Measurements from ENCODE around the gene TBCK.

The TBCK gene

DNA sequence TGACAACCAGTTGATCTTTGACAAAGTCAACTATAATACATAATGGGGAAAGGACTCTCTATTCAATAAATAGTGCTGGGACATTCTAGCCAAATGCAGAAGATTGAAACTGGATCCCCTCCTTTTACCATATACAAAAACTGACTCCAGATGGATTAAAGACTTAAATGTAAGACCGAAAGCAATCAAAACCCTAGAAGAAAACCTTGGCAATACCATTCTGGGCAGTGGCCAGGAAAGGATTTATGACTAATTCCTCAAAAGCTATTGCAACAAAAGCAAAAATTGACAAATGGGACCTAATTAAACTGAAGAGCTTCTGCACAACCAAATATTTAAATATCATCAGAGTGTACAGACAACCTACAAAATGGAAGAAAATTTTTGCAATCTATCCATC is 235.6 kb downstream of the TBCK start:
- Histone ChIP-seq H3K4me3 (ENCODE audit: low read length) (no peak overlapping the region), H3K9me2 (replicated peaks; ENCODE audit: insufficient read depth, low read length) (no peaks in the 10 kb centered on the region), H3K27me3 (replicated peaks; ENCODE audit: insufficient read depth, low read length) (no peaks in the 10 kb centered on the region), H3F3A (ENCODE audit: insufficient read depth, low read length) (no peaks in the 10 kb centered on the region), H3K9ac (ENCODE audit: low read length) (no peak overlapping the region), H3K79me2 (ENCODE audit: low read length) (no peaks in the 10 kb centered on the region), H3K36me3 (replicated peaks; ENCODE audit: insufficient read depth, low read length) (no peaks in the 10 kb centered on the region), H3K4me1 (ENCODE audit: low read length) (no peaks in the 10 kb centered on the region), H3K27ac (ENCODE audit: low read length) (no peak overlapping the region), H2AFZ (ENCODE audit: low read length) (no peak overlapping the region), H3K4me2 (ENCODE audit: low read depth, low read length) (no peak overlapping the region), H3K9me3 (replicated peaks; ENCODE audit: insufficient read depth, low read length) (no peaks in the 10 kb centered on the region), H4K20me1 (ENCODE audit: insufficient read depth, low read length) (no peaks in the 10 kb centered on the region)
- TF ChIP-seq EZH2 (optimal IDR thresholded peaks at IDR 0.05; ENCODE audit: low read depth, low read length) = no peak
- TF ChIP-seq EZH2phosphoT487 (IDR thresholded peaks at IDR 0.05; ENCODE audit: low read length) = no peak
- TF ChIP-seq, protein P1, sequence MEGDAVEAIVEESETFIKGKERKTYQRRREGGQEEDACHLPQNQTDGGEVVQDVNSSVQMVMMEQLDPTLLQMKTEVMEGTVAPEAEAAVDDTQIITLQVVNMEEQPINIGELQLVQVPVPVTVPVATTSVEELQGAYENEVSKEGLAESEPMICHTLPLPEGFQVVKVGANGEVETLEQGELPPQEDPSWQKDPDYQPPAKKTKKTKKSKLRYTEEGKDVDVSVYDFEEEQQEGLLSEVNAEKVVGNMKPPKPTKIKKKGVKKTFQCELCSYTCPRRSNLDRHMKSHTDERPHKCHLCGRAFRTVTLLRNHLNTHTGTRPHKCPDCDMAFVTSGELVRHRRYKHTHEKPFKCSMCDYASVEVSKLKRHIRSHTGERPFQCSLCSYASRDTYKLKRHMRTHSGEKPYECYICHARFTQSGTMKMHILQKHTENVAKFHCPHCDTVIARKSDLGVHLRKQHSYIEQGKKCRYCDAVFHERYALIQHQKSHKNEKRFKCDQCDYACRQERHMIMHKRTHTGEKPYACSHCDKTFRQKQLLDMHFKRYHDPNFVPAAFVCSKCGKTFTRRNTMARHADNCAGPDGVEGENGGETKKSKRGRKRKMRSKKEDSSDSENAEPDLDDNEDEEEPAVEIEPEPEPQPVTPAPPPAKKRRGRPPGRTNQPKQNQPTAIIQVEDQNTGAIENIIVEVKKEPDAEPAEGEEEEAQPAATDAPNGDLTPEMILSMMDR (IDR thresholded peaks at IDR 0.05; ENCODE audit: low read length) = no peak
- DNase-seq = no peak

DNA sequence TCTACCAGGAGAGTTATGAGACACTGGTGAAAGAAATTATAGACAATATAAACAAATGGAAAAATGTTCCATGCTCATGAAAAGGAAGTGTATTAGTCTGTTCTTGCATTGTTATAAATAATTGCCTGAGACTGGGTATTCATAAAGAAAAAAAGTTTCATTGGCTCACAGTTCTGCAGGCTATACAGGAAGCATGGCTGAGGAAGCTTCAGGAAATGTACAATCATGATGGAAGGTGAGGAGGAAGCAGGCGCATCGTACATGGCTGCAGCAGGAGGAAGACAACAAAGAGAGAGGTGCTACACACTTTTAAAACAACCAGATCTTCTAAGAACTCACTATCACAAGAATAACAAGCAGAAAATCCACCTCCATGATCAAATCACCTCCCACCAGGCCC is 236.4 kb downstream of the TBCK start:
- H3K9me2 ChIP-seq (replicated peaks; ENCODE audit: insufficient read depth, low read length) = no peaks in the 10 kb centered on the region
- no peak overlapping the region for H2AFZ ChIP-seq (ENCODE audit: low read length)
- H3K4me2 ChIP-seq (ENCODE audit: low read depth, low read length) = no peak overlapping the region
- H3K9me3 ChIP-seq (replicated peaks; ENCODE audit: insufficient read depth, low read length) = no peaks in the 10 kb centered on the region
- H3K4me3 ChIP-seq (ENCODE audit: low read length) = no peak overlapping the region
- no peak for DNase-seq
- H3K27ac ChIP-seq (ENCODE audit: low read length) = no peak overlapping the region
- H4K20me1 ChIP-seq (ENCODE audit: insufficient read depth, low read length) = no peaks in the 10 kb centered on the region
- H3K79me2 ChIP-seq (ENCODE audit: low read length) = no peaks in the 10 kb centered on the region
- no peaks in the 10 kb centered on the region for H3F3A ChIP-seq (ENCODE audit: insufficient read depth, low read length)
- H3K4me1 ChIP-seq (ENCODE audit: low read length) = no peaks in the 10 kb centered on the region
- no peaks in the 10 kb centered on the region for H3K36me3 ChIP-seq (replicated peaks; ENCODE audit: insufficient read depth, low read length)
- TF ChIP-seq EZH2phosphoT487 (IDR thresholded peaks at IDR 0.05; ENCODE audit: low read length) (no peak), EZH2 (optimal IDR thresholded peaks at IDR 0.05; ENCODE audit: low read depth, low read length) (no peak)
- TF ChIP-seq, protein P1 (IDR thresholded peaks at IDR 0.05; ENCODE audit: low read length) = no peak
- no peak overlapping the region for H3K9ac ChIP-seq (ENCODE audit: low read length)
- H3K27me3 ChIP-seq (replicated peaks; ENCODE audit: insufficient read depth, low read length) = no peaks in the 10 kb centered on the region

DNA sequence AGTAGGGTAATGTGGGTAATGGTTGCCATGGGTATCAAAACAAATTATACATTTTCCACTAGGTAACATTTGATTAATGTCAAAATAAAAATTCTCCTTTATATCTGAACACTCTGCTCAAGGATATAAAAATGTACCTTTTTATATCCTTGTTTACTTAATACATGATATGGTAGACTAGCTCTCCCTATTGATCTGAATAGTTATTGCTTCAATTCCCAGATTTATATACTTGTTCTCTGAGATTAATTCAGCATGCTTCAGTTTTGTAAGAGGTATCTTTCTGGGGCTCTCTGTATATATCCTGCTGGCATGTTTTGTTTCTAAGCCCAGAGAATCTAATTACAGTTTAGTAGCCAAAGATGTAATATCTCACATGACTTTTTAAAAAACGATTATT is 251.0 kb downstream of the TBCK start:
- Histone ChIP-seq H3K4me3 (ENCODE audit: low read length) (no peak overlapping the region), H3K4me1 (ENCODE audit: low read length) (no peaks in the 10 kb centered on the region), H3F3A (ENCODE audit: insufficient read depth, low read length) (no peaks in the 10 kb centered on the region), H3K9me2 (replicated peaks; ENCODE audit: insufficient read depth, low read length) (no peaks in the 10 kb centered on the region), H4K20me1 (ENCODE audit: insufficient read depth, low read length) (no peaks in the 10 kb centered on the region), H3K36me3 (replicated peaks; ENCODE audit: insufficient read depth, low read length) (no peaks in the 10 kb centered on the region), H3K79me2 (ENCODE audit: low read length) (no peaks in the 10 kb centered on the region), H3K27ac (ENCODE audit: low read length) (no peak overlapping the region), H3K9ac (ENCODE audit: low read length) (no peak overlapping the region), H3K9me3 (replicated peaks; ENCODE audit: insufficient read depth, low read length) (no peaks in the 10 kb centered on the region), H3K27me3 (replicated peaks; ENCODE audit: insufficient read depth, low read length) (no peaks in the 10 kb centered on the region), H2AFZ (ENCODE audit: low read length) (no peak overlapping the region), H3K4me2 (ENCODE audit: low read depth, low read length) (no peak overlapping the region)
- TF ChIP-seq EZH2 (optimal IDR thresholded peaks at IDR 0.05; ENCODE audit: low read depth, low read length) (no peak), EZH2phosphoT487 (IDR thresholded peaks at IDR 0.05; ENCODE audit: low read length) (no peak)
- TF ChIP-seq, protein P1 (IDR thresholded peaks at IDR 0.05; ENCODE audit: low read length) = no peak
- DNase-seq = no peak

Data from MM.1S (cell line).